GM13976 (cell line): ENCODE data around the gene TRIM34.
"Not testable (repeated sequence)": the region's sequence is repeated elsewhere in the genome, so short reads cannot be mapped to it uniquely, and the experiment has no call there.

Source experiments
- DNase-seq: peaks from one replicate; pipeline ENCODE4 v3.0.0; 2012; ENCODE audit warnings: low spot score
- CTCF ChIP-seq: IDR thresholded peaks from 2 replicates; pipeline ENCODE4 v1.5.1; 2012; ENCODE audit warnings: borderline replicate concordance, mild to moderate bottlenecking; ENCODE audit not compliant: insufficient read depth; ENCODE audit errors: extremely low read depth, missing control alignments, control extremely low read depth
- in situ Hi-C: fragments of 300-500 bp; cut with MboI; formaldehyde crosslinking; loops from one replicate; pipeline ENCODE4 v1.12.0; 2022; ENCODE audit warnings: low sequenced_read_pairs, mixed read lengths, inconsistent platforms; ENCODE audit not compliant: unreplicated experiment

Gene TRIM34

GRCh38 chr11:5690736-5691135 is 65.9 kb downstream of the TRIM34 start:
- in situ Hi-C loops: no loop called here
- DNase-seq: no peak
- no peak for TF ChIP-seq CTCF

GRCh38 chr11:5691238-5691963 is 66.6 kb downstream of the TRIM34 start:
- in situ Hi-C loops: not testable (repeated sequence)

GRCh38 chr11:5691964-5692361 is 67.2 kb downstream of the TRIM34 start:
- in situ Hi-C loops: no loop called here
- no peak for DNase-seq

More at GRCh38 chr11:5691238-5691963, 66.6 kb downstream of the TRIM34 start:
- not testable (repeated sequence) for DNase-seq

More at GRCh38 chr11:5691964-5692361, 67.2 kb downstream of the TRIM34 start:
- no peak for TF ChIP-seq CTCF
